HG02943 (cell line): ENCODE measurements around the gene GPER1.

ENCODE experiments used
- ATAC-seq: cut with Tn5 transposase; IDR thresholded peaks from one replicate; pipeline ENCODE4 v1.9.1; 2021; ENCODE audit warnings: mild to moderate bottlenecking, low read depth, moderate library complexity; ENCODE audit not compliant: unreplicated experiment

Gene GPER1

DNA sequence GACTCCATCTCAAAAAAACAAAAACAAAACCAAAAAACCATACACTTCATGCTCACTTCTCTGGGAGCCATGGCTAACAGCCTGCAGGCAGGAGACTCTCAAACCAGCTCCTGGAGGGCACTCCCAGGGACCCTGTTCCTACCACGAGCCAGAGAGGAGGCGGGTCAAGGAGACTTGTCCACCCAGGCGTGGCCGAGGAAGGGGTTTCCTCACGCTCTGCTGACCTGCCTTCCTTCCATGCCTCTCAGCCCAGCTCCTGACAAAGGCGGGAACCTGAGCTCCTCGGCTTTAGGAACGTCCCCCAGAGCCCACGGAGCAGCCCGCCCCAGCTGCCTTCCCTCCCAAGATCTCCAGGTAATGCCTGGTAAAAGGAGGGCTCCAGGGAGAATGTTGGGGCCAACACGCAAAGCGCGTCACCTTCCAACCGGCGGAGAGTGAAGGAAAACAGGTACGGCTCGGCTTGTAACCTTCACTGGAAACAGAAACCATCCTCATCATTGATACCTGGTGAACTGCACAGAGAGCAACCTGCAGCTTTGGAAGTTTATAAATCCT, 34.0 kb upstream of the GPER1 start:
- no peak for ATAC-seq

DNA sequence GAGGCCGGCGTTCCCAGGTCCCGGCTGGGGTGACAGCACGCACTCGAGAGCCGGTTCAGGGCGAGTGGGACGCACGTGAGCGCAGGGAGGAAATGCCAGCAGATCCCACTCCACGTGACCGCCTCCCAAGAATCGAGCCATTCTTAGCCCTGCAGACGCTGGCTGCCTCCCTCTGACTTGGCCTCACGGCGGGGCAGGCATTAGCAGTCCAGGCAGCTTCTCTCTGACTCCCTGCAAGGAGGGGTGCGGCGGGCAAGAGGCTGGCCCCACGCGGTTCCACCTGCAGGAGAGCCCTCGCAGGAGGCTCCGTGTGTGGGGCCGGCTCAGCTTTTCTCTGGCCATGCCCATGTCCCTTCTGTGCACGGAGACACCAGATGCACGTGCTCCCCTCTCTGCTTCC, 33.5 kb upstream of the GPER1 start:
- ATAC-seq, result no peak

DNA sequence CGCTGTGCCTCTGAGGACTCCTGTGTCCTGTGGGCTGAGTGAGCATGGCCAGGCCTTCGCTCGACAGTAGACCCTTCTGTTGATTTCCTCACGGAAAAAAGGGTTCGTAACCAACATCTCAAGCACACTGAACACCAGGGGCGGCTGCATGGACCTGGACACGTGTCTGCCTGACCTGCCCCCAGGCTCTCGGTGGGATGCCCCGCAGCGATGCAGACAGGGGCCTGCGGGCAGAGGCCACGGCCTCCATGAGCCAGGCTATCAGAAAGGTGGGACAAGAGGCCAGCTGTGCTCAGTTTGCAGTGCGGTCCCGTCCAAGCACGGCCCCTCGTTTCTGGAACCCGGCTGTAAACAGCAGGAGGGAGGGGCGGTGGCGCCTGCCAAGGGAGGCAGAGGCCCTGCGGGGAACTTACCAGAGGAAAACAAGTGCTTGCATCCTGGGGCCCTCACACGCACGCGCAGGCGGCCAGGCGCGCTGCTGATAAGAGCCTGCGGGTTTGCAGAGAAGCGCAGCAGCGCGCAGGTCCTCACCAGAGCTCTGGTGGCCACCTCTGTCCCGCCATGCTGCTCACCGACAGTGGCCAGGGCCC, 33.0 kb upstream of the GPER1 start:
- ATAC-seq, result no peak

DNA sequence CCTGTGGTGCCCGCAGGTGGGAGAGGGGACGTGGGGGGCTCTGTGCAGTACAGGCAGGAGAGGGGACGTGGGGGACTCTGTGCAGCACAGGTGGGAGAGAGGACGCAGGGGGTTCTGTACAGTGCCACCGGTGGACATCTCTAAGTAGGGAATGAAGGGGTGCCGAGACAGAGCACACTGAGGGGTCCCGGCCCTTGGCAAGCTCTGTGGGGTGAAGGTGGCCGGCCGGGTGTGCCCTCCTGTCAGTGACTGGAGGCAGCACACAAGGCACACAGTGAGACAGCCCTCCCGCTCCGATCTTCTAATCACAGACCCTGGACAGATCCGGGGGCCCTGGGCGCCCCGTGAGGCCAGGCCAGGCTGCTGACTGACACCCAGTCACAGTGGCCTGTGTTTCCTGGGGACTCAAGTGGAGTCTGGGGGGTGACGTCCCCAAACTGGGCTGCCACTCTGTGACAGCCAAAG, 32.4 kb upstream of the GPER1 start:
- no peak for ATAC-seq

DNA sequence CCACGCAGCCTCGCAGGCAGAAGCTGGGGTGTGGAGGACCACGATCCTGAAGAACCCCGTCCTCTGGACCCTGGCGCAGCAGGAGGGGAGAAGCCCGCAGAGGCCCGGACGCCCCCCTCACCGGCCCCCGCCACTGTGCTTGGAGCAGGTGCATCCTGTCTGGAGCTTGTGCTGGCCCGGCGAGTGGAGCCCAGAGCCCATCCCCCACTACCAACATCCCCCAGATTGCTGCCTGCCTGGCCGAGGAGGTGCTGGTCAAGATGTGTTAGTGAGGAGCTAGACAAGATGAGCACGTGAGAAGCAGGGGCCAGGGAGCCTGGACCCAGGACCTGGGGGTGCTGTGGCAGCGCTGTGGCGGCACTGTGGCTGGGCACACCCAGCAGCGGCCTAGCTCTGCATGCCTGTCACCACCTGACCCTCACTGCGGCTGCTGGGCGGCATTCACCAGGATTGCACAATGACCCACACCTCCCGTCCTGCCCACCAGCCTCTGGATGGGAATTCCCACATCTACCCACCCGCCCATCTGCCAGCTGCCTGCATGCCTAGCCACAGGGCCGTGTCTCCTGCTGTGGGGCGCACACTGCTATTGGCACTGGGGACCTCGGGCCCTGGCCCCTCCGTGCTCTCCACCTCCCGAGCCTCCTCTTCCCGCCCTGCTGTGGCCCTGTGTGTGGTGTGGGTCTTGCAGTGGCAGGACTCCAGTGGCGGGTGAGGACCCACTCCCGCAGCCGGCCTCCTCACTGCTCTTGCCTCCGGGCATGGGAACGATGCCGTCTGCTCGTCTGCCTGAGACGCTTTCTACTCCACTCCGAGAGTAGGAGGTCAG, 31.7 kb upstream of the GPER1 start:
- no peak for ATAC-seq

DNA sequence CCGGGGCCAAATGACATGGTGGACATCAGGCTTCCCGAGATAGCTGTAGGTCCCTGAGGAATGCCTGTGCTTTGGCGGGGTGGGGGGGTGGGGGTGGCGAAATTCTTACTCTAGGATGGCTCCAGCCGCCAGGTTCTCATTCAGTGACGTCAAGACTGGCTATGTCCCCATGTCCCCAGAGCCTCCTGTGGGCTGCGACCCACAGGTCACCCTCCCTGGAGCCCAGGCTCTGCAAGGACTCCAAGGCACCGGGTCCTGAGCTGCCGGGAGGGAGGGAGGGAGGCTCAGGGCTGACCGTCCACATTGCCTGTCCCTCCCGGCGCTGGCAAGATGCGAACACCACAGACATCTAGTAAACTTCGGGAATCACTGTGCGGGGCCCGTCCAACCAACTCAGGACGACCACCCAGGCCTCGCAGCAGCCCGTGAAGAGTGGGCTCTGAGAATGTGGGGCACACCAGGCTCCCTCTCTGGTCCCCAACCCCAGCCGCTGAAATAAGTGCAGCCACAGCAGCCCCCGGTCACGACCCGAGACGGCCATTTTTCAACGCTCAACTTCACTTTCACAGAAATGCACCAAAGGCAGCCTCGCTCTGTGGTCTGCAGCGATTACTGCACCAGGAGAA, 31.0 kb upstream of the GPER1 start:
- no peak for ATAC-seq

DNA sequence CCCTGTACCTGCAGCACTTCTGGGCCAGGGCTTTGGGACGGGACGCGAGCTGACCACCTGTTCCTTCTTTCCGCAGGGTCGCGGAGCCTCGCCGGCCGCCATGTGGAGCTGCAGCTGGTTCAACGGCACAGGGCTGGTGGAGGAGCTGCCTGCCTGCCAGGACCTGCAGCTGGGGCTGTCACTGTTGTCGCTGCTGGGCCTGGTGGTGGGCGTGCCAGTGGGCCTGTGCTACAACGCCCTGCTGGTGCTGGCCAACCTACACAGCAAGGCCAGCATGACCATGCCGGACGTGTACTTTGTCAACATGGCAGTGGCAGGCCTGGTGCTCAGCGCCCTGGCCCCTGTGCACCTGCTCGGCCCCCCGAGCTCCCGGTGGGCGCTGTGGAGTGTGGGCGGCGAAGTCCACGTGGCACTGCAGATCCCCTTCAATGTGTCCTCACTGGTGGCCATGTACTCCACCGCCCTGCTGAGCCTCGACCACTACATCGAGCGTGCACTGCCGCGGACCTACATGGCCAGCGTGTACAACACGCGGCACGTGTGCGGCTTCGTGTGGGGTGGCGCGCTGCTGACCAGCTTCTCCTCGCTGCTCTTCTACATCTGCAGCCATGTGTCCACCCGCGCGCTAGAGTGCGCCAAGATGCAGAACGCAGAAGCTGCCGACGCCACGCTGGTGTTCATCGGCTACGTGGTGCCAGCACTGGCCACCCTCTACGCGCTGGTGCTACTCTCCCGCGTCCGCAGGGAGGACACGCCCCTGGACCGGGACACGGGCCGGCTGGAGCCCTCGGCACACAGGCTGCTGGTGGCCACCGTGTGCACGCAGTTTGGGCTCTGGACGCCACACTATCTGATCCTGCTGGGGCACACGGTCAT, 30.3 kb upstream of the GPER1 start:
- no peak for ATAC-seq

DNA sequence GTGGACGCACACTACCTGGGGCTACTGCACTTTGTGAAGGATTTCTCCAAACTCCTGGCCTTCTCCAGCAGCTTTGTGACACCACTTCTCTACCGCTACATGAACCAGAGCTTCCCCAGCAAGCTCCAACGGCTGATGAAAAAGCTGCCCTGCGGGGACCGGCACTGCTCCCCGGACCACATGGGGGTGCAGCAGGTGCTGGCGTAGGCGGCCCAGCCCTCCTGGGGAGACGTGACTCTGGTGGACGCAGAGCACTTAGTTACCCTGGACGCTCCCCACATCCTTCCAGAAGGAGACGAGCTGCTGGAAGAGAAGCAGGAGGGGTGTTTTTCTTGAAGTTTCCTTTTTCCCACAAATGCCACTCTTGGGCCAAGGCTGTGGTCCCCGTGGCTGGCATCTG, 29.6 kb upstream of the GPER1 start:
- no peak for ATAC-seq

DNA sequence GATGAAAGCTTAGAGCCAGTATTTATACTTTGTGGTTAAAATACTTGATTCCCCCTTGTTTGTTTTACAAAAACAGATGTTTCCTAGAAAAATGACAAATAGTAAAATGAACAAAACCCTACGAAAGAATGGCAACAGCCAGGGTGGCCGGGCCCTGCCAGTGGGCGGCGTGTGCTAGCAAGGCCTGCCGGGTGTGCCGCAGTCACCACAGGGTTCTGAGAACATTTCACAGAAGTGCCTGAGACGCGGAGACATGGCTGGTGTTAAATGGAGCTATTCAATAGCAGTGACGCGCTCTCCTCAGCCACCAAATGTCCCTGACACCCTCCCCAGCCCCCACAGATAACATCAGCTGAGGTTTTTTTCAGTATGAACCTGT, 29.1 kb upstream of the GPER1 start:
- no peak for ATAC-seq

DNA sequence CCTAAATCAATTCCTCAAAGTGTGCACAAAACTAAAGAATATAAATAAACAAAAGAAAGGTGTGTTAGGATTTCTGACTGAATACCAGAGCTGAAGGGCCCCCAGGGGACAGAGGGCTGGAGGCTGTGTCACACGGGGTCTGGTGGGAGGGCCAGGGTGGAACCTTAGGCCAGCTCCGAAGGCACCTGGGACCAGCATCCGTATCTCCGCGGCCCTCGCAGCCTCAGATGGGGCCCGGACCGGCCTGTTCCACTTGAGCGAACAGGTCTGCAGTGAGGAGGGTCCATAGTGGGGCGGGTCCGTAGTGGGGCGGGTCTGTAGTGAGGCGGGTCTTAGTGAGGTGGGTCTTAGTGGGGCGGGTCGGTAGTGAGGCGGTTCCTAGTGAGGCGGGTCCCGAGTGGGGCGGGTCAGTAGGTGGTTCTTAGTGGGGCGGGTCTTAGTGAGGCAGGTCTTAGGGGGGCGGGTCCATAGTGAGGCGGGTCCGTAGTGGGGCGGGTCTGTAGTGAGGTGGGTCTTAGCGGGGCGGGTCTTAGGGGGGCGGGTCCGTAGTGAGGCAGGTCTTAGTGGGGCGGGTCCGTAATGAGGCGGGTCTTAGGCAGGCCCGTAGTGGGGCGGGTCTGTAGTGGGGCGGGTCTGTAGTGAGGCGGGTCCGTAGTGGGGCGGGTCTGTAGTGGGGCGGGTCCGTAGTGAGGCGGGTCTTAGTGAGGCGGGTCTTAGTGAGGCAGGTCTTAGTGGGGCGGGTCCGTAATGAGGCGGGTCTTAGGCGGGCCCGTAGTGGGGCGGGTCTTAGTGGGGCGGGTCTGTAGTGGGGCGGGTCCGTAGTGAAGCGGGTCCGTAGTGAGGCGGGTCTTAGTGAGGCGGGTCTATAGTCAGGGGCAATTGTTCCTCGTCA, 28.5 kb upstream of the GPER1 start:
- no peak for ATAC-seq

DNA sequence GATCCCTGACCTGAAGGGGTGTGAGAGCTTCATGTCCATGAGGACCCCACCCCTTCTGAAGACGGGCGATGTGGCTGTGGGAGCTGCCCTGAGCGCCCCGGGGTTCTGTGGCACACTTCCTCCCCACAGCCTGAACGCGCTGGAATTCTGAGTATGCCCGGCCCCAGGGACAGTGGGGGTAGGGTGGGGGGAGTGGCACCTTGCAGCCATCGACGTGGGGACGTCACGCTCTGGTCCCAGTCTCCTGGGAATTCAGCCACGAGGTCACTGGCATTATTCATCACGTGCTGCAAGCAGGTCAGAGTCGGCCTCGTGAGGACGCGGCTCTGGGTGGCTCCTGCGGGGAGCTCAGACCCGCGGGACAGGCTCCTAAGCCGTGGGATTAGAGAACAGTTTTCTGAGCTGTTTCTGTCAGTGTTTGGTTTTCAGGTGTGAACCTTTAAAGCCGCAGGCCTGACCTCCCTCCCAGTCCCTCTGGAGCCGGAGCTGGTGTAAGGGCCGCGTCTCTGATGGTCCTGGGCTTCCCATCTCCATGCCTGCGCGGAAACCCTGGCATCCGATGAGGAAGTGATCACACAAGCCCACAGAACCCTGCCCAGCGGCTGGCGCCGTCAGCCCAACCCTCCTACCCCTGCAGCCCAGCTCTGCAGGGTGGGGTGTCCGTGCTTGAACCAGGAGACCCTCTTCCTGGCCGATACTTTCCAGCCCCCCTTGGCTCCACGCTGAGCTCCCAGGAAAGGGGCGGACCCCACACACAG, 27.4 kb upstream of the GPER1 start:
- ATAC-seq, result no peak

DNA sequence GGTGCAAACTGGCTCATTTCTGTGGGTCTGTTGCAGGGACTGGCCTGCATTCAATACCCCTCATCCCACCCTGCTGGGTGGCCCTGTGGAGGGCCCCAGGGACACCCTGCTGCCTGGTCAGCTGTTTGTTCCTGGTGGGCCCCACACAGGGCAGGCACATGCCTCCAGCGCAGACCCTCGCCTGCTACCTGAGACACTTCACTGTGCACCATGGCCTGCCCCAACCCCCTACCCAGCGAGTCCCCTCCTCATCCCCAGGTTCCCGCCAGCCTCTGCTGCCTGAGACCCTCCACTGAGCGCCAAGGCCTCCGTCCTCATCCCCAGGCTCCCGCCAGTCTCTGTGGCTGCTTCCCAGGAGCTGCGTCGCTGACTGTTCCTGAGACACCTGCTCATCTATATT, 26.7 kb upstream of the GPER1 start:
- ATAC-seq, result no peak

DNA sequence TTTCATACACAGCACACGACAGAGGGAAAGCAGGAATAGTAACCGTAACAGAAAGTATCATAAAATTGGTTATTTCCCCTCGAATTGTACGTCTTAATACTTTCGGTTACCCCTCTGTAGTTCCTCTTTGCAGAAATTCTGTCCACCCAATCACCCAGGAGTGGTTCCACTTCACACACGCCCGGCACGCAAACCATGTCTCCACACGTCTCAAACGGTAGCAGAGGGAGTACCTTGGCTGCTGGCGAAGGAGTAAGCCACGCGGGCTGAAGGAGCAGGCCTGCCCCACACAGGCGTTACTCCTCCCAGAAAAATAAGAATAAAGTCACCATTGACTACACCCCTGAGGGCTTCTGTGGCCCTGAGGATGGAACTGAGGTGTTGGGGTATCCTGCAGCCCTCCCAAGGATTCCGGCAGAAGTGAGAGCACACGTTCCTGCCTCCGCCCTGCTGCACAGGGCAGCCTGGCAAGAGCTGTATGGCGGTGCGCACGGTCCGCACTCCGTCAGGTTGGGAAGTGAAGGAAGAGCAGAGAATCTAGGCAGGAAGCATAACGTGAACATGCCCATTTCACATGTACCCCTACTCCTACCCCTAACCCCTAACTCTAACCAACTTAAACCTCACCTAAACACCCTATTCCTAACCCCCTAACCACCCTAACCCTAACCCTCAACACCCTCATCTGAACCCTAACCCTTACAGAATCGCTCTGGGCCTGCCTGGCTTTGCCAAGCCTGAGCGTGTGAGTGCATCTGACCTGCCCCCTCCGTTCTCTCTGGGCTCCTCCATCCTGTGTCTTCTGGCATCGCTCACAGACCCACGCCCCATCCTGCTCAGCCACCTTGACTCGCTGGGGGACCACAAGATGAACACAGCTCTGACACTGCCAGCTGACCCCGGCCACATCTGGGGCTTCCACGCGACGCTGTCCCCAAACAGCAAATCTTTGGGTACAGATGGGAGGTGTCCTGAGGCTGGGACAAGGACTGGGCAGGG, 25.3 kb upstream of the GPER1 start:
- no peak for ATAC-seq

DNA sequence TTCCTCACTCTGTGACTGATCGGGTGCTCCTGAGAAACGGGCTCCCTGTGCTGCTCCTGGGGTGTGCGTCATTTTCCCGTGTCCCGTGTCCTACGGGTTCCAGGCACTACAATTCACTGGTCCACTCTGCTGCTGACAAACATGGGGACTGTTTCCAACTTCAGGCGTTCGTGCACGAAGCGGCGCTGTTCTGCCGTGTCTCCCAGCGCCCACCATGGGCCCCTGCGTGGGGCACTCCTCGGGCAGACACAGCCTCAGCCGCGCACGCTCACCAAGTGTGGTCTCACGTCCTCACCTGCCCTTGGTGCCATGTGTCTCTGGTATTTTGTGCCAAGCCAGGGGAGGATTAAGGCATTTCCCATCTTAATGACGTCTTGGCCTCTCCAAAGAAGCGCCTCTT, 24.6 kb upstream of the GPER1 start:
- ATAC-seq, result no peak

DNA sequence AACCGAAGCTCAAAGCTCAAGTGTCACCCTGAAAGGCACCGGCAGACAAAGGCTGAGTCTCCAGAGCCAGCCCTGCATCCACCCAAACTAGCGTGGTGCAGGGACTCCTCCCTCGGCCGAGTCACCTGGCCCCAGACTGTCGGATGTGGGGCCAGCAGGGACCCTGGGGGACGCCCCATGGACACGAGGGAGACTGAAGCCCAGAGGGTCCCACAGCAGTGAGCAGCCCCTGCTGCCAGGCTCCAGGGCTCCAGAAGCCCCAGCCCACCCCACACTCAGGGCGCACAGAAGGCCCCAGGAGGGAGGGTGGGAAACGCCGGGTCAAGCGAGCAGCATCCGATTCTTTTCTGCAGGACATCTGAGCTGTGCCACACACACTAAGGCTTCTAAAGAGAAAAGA, 23.3 kb upstream of the GPER1 start:
- no peak for ATAC-seq

DNA sequence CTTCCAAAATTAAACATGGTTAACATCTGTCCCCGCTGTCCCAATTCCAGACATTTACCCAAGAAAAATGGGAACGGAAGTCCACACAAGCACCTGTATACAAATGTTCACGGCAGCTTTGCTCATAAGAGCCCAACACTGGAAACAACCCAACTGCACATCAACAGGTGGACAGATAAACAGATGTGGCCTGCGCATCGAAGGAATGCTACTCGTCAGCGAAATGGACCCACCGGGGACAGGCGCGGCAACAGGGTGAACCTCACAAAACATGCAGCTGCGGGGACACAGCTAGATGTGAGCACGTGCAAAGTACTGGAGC, 22.7 kb upstream of the GPER1 start:
- ATAC-seq, result no peak

DNA sequence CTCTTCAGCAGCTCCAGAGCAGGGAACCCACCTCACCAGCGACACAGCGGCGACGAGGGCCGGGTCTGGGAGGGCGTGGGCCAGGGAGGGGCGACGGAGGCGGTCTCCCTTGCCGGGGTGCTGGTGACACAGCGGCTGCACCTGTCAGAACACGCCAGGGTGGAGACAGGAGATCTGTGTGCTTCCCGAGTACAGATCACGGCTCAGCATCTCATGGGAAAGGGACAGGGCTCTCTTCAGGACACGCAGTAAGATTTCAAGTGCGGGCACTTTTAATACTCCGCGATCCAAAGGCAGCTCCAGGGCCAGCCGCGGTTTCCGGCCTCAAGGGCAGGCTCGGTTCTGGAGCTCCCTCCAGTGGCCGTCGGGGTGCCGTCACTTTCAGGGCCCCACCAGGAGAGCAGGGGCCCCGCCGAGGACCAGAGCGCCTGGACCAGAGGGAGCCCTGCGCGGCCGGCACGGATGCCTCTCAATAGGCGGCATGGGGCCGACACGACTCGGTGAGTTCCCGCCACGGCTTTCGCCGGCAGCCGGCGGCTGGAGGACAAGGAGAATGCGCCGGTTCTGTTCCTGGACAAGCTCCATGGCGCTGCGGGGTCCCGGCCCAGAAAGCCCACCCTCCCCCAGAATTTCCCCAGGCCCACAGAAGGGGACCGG, 22.2 kb upstream of the GPER1 start:
- no peak for ATAC-seq
